ENCODE data around the gene TP53. TPM values are rescaled to one million over a fixed set of nuclear protein-coding genes. Genes with fewer than 3 reads are reported as not detected.
"Not testable (repeated sequence)": the region's sequence is repeated elsewhere in the genome, so short reads cannot be mapped to it uniquely, and the experiment has no call there.

The TP53 gene
- total RNA-seq, 1 experiment from 2014 or later: 99.3 TPM

GRCh38 chr17:7632492-7632894 is 54.8 kb downstream of the TP53 start:
- DNase-seq (ENCODE audit: low spot score): peak; percentile 59

GRCh38 chr17:7631398-7632380 is 55.6 kb downstream of the TP53 start:
- no peak for DNase-seq (ENCODE audit: low spot score)

GRCh38 chr17:7629939-7630571 is 57.2 kb downstream of the TP53 start, which contains the start of gene SHBG:
TSS of gene SHBG (plus strand) at chr17:7630135. CDS start at chr17:7630173, 38 bp downstream.
- no peak for DNase-seq (ENCODE audit: low spot score)

GRCh38 chr17:7627250-7628121 is 59.8 kb downstream of the TP53 start, which contains the start of gene SAT2:
TSS of gene SAT2 (minus strand) at chr17:7627821. CDS start at chr17:7627635, 186 bp downstream.
- DNase-seq (ENCODE audit: low spot score): peak; percentile 92

GRCh38 chr17:7626956-7627249 is 60.4 kb downstream of the TP53 start:
- DNase-seq (ENCODE audit: low spot score): no peak

- DNase-seq (ENCODE audit: low spot score): no peak
Observed at GRCh38 chr17:7626307-7626706, 61.0 kb downstream of the TP53 start.

GRCh38 chr17:7625749-7626148 is 61.5 kb downstream of the TP53 start:
- DNase-seq (ENCODE audit: low spot score): not testable (repeated sequence)

- DNase-seq (ENCODE audit: low spot score): no peak
Observed at GRCh38 chr17:7623661-7624060, 63.6 kb downstream of the TP53 start.

GRCh38 chr17:7620835-7621234 is 66.5 kb downstream of the TP53 start:
- no peak for DNase-seq (ENCODE audit: low spot score)

- DNase-seq (ENCODE audit: low spot score): no peak
Observed at GRCh38 chr17:7618608-7619007, 68.7 kb downstream of the TP53 start.

Other genes starting within 250 kb of the TP53 start
- gene FGF11, start 248.0 kb downstream of the TP53 start, total RNA-seq (2014; rRNA removed; shearing (Covaris generic)): 0.89 TPM in 1 of 2 replicates, not detected in the other
- gene CHRNB1, start 242.4 kb downstream of the TP53 start, total RNA-seq (2014; rRNA removed; shearing (Covaris generic)): 14.1 and 20.2 TPM in 2 replicates
- gene ZBTB4, start 207.9 kb downstream of the TP53 start, total RNA-seq (2014; rRNA removed; shearing (Covaris generic)): 24.8 and 28.4 TPM in 2 replicates
- not detected in 2 replicates for gene SLC35G6, start 206.0 kb downstream of the TP53 start, total RNA-seq (2014; rRNA removed; shearing (Covaris generic))
- 17.8 and 23.4 TPM in 2 replicates for gene POLR2A, start 203.1 kb downstream of the TP53 start, total RNA-seq (2014; rRNA removed; shearing (Covaris generic))
- gene TNFSF12, start 138.4 kb downstream of the TP53 start, total RNA-seq (2014; rRNA removed; shearing (Covaris generic)): 9.3 and 17.0 TPM in 2 replicates
- gene TNFSF13, start 128.7 kb downstream of the TP53 start, total RNA-seq (2014; rRNA removed; shearing (Covaris generic)): 3.7 and 4.1 TPM in 2 replicates
- 162 and 170 TPM in 2 replicates for gene SENP3, start 125.6 kb downstream of the TP53 start, total RNA-seq (2014; rRNA removed; shearing (Covaris generic))
- 11.5 and 15.6 TPM in 2 replicates for gene CD68, start 107.9 kb downstream of the TP53 start, total RNA-seq (2014; rRNA removed; shearing (Covaris generic))
- gene MPDU1, start 103.6 kb downstream of the TP53 start, total RNA-seq (2014; rRNA removed; shearing (Covaris generic)): 246 and 350 TPM in 2 replicates
- 2.0 and 7.2 TPM in 2 replicates for gene SOX15, start 97.4 kb downstream of the TP53 start, total RNA-seq (2014; rRNA removed; shearing (Covaris generic))
- 61.1 and 76.5 TPM in 2 replicates for gene FXR2, start 72.6 kb downstream of the TP53 start, total RNA-seq (2014; rRNA removed; shearing (Covaris generic))
- gene SAT2, start 59.7 kb downstream of the TP53 start, total RNA-seq (2014; rRNA removed; shearing (Covaris generic)): 64.0 and 77.4 TPM in 2 replicates
- 2.8 TPM in 1 of 2 replicates, not detected in the other for gene SHBG, start 57.4 kb downstream of the TP53 start, total RNA-seq (2014; rRNA removed; shearing (Covaris generic))
- not detected in 2 replicates for gene ATP1B2, start 36.6 kb downstream of the TP53 start, total RNA-seq (2014; rRNA removed; shearing (Covaris generic))
- 26.0 and 27.4 TPM in 2 replicates for gene WRAP53, start 987 bp upstream of the TP53 start, total RNA-seq (2014; rRNA removed; shearing (Covaris generic))
- gene EFNB3, start 17.7 kb upstream of the TP53 start, total RNA-seq (2014; rRNA removed; shearing (Covaris generic)): 7.6 and 11.3 TPM in 2 replicates
- 0.17 TPM in 2 replicates for gene DNAH2, start 30.3 kb upstream of the TP53 start, total RNA-seq (2014; rRNA removed; shearing (Covaris generic))
- 0.16 and 0.93 TPM in 2 replicates for gene KDM6B, start 146.7 kb upstream of the TP53 start, total RNA-seq (2014; rRNA removed; shearing (Covaris generic))
- not detected in 2 replicates for gene TMEM88, start 167.6 kb upstream of the TP53 start, total RNA-seq (2014; rRNA removed; shearing (Covaris generic))
- 200 and 243 TPM in 2 replicates for gene NAA38, start 170.1 kb upstream of the TP53 start, total RNA-seq (2014; rRNA removed; shearing (Covaris generic))
- 15.7 and 18.4 TPM in 2 replicates for gene CYB5D1, start 170.5 kb upstream of the TP53 start, total RNA-seq (2014; rRNA removed; shearing (Covaris generic))
- gene CHD3, start 201.3 kb upstream of the TP53 start, total RNA-seq (2014; rRNA removed; shearing (Covaris generic)): 89.2 and 104 TPM in 2 replicates
- 1.5 and 1.8 TPM in 2 replicates for gene RNF227, start 228.8 kb upstream of the TP53 start, total RNA-seq (2014; rRNA removed; shearing (Covaris generic))
- 0.38 and 0.55 TPM in 2 replicates for gene KCNAB3, start 242.4 kb upstream of the TP53 start, total RNA-seq (2014; rRNA removed; shearing (Covaris generic))
- gene TRAPPC1, start 244.5 kb upstream of the TP53 start, total RNA-seq (2014; rRNA removed; shearing (Covaris generic)): 54.2 and 64.2 TPM in 2 replicates
- gene CNTROB, start 244.7 kb upstream of the TP53 start, total RNA-seq (2014; rRNA removed; shearing (Covaris generic)): 34.5 and 35.4 TPM in 2 replicates